ENCODE measurements around the gene TRIM31.
A peak's percentile ranks its signal among the peaks of the same experiment; 100 is the strongest.
"Not testable (repeated sequence)": the region's sequence is repeated elsewhere in the genome, so short reads cannot be mapped to it uniquely, and the experiment has no call there.

TRIM31 gene

GRCh38 chr6:30149234-30149633 is 36.3 kb upstream of the TRIM31 start:
- DNase-seq (ENCODE audit: low read depth in 2 of 2): no peak

- DNase-seq (ENCODE audit: low read depth in 2 of 2): no peak
Measured at GRCh38 chr6:30147096-30147495, 34.2 kb upstream of the TRIM31 start.

- no peak for DNase-seq (ENCODE audit: low read depth in 2 of 2)
Measured at GRCh38 chr6:30145818-30146217, 32.9 kb upstream of the TRIM31 start.

- DNase-seq (ENCODE audit: low read depth in 2 of 2): no peak
Measured at GRCh38 chr6:30144811-30145210, 31.9 kb upstream of the TRIM31 start.

- DNase-seq (ENCODE audit: low read depth in 2 of 2): no peak
Measured at GRCh38 chr6:30143780-30144179, 30.9 kb upstream of the TRIM31 start.

- DNase-seq (ENCODE audit: low read depth in 2 of 2): no peak
Measured at GRCh38 chr6:30142665-30143064, 29.8 kb upstream of the TRIM31 start.

GRCh38 chr6:30140240-30140639 is 27.4 kb upstream of the TRIM31 start:
- DNase-seq (ENCODE audit: low read depth in 2 of 2): not testable (repeated sequence)

- DNase-seq (ENCODE audit: low read depth in 2 of 2): no peak
Measured at GRCh38 chr6:30136570-30137286, 23.8 kb upstream of the TRIM31 start.

GRCh38 chr6:30135757-30136156 is 22.9 kb upstream of the TRIM31 start, which contains the start of gene TRIM40:
TRIM40 (plus strand) TSS chr6:30136140; CDS start chr6:30137037, 897 bp downstream.
- no peak for DNase-seq (ENCODE audit: low read depth in 2 of 2)

- DNase-seq (ENCODE audit: low read depth in 2 of 2): no peak
Measured at GRCh38 chr6:30135147-30135546, 22.3 kb upstream of the TRIM31 start.

GRCh38 chr6:30131947-30132497 is 19.1 kb upstream of the TRIM31 start:
- no peak for DNase-seq (ENCODE audit: low read depth in 2 of 2)

GRCh38 chr6:30130887-30131862 is 18.3 kb upstream of the TRIM31 start:
- DNase-seq (ENCODE audit: low read depth in 2 of 2): peak; percentile 43 to 54

- no peak for DNase-seq (ENCODE audit: low read depth in 2 of 2)
Measured at GRCh38 chr6:30130179-30130679, 17.3 kb upstream of the TRIM31 start.

- no peak for DNase-seq (ENCODE audit: low read depth in 2 of 2)
Measured at GRCh38 chr6:30129265-30130178, 16.6 kb upstream of the TRIM31 start.

- DNase-seq (ENCODE audit: low read depth in 2 of 2): no peak
Measured at GRCh38 chr6:30127238-30128093, 14.6 kb upstream of the TRIM31 start.

GRCh38 chr6:30122515-30122914 is 9.6 kb upstream of the TRIM31 start:
- no peak for DNase-seq (ENCODE audit: low read depth in 2 of 2)

- no peak for DNase-seq (ENCODE audit: low read depth in 2 of 2)
Measured at GRCh38 chr6:30121446-30122366, 8.8 kb upstream of the TRIM31 start.

- DNase-seq (ENCODE audit: low read depth in 2 of 2): not testable (repeated sequence)
Measured at GRCh38 chr6:30118691-30119090, 5.8 kb upstream of the TRIM31 start.

GRCh38 chr6:30116724-30117123 is 3.8 kb upstream of the TRIM31 start:
- no peak for DNase-seq (ENCODE audit: low read depth in 2 of 2)

Data from stimulated activated CD8-positive, alpha-beta memory T cell treated with anti-CD3 and anti-CD28 coated beads, Interleukin-7, amount 100 ng/mL, for 4 hours (primary cell).